NB4 (cell line): ENCODE results near the gene PRM2.

Source experiments
- DNase-seq: peaks from one replicate; pipeline ENCODE4 v3.0.0; 2010; ENCODE audit warnings: low read depth
- H3K4me3 ChIP-seq: one replicate; pipeline ENCODE4 v1.5.1; 2011; ENCODE audit warnings: mild to moderate bottlenecking, low read depth, low read length, moderate library complexity
- MYC ChIP-seq: IDR thresholded peaks from 2 replicates; pipeline ENCODE4 v1.6.1; 2011; ENCODE audit warnings: low read depth, low read length
- POLR2A ChIP-seq: IDR thresholded peaks from 2 replicates; pipeline ENCODE4 v1.6.1; 2011; ENCODE audit warnings: mild to moderate bottlenecking; ENCODE audit not compliant: insufficient read length; ENCODE audit errors: extremely low read depth
- TF ChIP-seq, protein P1 (sequence below): IDR thresholded peaks from 2 replicates; pipeline ENCODE4 v1.6.1; 2011; ENCODE audit warnings: low read depth, low read length
- TF ChIP-seq, protein P2 (sequence below): IDR thresholded peaks from one replicate; pipeline ENCODE4 v1.5.1; 2012; ENCODE audit warnings: low read depth, low read length

The PRM2 gene

DNA sequence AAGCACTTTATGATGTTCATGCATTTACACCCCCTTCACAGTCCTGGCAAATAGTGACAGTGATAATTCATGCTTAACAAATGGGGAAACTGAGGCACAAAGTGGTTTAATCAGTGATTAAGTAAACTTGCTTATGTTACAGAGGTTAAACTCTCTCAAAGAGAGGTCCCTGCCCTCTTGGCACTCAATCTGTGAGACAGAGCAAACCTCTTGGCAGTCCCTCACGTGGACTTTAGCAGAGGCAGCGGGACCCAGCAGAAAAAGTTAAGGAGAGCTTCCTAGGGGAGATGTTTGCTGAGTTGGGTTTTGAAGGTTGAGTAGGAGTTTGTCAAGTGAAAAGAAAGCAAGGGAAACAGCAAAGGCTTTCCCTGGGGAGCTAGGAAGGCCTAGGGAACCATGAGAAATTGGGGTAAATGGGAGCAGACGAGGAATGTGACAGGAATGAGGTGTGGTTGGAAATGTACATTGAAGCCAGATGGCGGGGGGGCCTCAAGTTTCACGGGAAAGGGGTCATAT is 31.0 kb downstream of the PRM2 start:
- TF ChIP-seq POLR2A (no peak), MYC (no peak)
- TF ChIP-seq, protein P1, sequence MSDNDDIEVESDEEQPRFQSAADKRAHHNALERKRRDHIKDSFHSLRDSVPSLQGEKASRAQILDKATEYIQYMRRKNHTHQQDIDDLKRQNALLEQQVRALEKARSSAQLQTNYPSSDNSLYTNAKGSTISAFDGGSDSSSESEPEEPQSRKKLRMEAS, result no peak
- TF ChIP-seq, protein P2, sequence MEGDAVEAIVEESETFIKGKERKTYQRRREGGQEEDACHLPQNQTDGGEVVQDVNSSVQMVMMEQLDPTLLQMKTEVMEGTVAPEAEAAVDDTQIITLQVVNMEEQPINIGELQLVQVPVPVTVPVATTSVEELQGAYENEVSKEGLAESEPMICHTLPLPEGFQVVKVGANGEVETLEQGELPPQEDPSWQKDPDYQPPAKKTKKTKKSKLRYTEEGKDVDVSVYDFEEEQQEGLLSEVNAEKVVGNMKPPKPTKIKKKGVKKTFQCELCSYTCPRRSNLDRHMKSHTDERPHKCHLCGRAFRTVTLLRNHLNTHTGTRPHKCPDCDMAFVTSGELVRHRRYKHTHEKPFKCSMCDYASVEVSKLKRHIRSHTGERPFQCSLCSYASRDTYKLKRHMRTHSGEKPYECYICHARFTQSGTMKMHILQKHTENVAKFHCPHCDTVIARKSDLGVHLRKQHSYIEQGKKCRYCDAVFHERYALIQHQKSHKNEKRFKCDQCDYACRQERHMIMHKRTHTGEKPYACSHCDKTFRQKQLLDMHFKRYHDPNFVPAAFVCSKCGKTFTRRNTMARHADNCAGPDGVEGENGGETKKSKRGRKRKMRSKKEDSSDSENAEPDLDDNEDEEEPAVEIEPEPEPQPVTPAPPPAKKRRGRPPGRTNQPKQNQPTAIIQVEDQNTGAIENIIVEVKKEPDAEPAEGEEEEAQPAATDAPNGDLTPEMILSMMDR, result no peak

GRCh38 chr16:11242658-11243057 is 33.6 kb downstream of the PRM2 start:
- DNase-seq, result no peak
- TF ChIP-seq, protein P2, result no peak
- TF ChIP-seq MYC, result no peak
- no peak overlapping the region for H3K4me3 ChIP-seq

More for the DNA sequence above, 31.0 kb downstream of the PRM2 start:
- no peak for DNase-seq
- no peak overlapping the region for H3K4me3 ChIP-seq

DNA sequence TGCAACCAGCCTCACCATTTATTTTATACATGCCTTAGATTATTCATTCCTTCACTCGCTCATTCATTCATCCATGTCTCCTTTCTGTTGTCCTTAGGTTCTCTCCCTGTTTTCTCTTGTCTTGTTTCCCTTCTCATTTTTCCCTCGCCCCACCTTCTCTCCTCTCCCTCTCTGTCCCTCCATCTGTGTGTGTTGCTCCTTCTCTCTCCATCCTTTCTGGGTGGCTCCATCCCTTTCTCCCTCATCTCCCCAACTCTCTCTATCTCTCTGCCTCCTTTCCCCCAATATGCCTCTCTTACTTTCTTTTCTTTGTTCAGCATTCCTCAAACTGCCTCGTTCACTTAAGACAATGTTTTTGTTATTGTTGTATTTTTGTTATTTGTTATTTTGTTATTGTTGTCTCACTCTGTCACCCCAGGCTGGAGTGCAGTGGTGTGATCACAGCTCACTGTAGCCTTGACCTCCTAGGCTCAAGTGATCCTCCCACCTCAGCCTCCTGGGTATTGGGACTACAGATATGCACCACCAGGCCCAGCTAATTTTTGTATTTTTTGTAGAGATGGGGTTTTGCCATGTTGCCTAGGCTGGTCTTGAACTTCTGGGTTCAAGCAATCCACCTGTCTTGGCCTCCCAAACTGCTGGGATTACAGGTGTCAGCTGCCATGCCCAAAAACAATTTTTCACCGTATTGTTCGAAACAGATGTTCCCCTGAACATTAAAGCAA is 34.6 kb downstream of the PRM2 start:
- no peak overlapping the region for H3K4me3 ChIP-seq
- TF ChIP-seq, protein P1, result no peak
- no peak for TF ChIP-seq POLR2A
- TF ChIP-seq, protein P2, result no peak
- TF ChIP-seq MYC, result no peak
- DNase-seq, result no peak

DNA sequence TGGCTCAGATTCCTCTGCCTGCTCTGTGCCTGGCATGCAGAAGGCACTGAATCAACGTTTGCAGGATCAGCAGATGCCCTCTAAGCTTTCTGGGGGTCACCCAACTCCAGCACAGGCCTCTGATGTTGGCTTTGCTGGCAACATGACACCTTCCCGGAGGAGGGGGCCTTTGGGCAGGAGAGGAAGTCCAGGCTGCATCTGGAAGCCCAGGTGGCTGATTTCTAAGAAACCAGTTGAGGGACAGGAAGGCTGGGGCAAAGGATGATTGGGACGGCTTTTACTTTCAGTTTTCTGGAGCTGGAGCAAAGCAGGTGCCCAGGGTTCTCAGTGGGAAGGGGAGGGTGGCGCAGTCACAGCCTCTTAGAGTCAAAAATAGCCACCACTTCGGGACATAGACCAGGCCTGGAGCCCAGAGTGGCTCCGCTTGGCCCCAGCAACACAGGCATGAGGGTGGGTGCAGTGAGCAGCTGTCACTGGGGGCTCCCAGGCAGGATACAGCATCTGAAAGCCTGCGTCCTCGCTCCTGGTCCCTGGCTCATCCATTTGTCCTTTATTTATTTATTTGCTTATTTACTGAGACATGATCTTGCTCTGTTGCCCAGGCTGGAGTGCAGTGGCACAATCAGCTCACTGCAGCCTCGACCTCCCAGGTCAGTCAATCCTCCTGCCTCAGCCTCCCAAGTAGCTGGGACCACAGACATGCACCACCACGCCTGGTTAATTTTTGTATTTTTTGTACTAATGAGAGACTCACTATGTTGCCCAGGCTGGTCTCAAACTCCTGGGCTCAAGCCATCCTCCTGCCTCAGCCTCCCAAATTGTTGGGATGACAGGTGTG is 35.4 kb downstream of the PRM2 start:
- H3K4me3 ChIP-seq, result no peak overlapping the region
- no peak for TF ChIP-seq MYC
- TF ChIP-seq, protein P1, result no peak
- TF ChIP-seq, protein P2, result no peak
- TF ChIP-seq POLR2A, result no peak

GRCh38 chr16:11239644-11240632 is 36.3 kb downstream of the PRM2 start:
- no peak for TF ChIP-seq POLR2A
- TF ChIP-seq MYC, result no peak
- TF ChIP-seq, protein P2, result no peak
- TF ChIP-seq, protein P1, result no peak
- H3K4me3 ChIP-seq, result no peak overlapping the region
- no peak for DNase-seq

More for the DNA sequence above, 35.4 kb downstream of the PRM2 start:
- no peak for DNase-seq
